Mesothelial cell of epicardium (in vitro differentiated cells): Measurements from ENCODE around the gene SCN4A. TPM values are rescaled to one million over a fixed set of nuclear protein-coding genes. Genes with fewer than 3 reads are reported as not detected.

ENCODE experiments used
- DNase-seq, 2 experiments: peaks; one replicate each; pipeline ENCODE4 v3.0.0; 2021; ENCODE audit warnings: low spot score in 2 of 2; ENCODE audit not compliant: unreplicated experiment in 2 of 2
- H3K27ac Mint-ChIP-seq: 2 replicates; pipeline ENCODE4 v1.8.0; 2021; ENCODE audit warnings: mixed read lengths
- H3K27me3 Mint-ChIP-seq: 2 replicates; pipeline ENCODE4 v1.8.0; 2021; ENCODE audit warnings: low read depth, mixed read lengths
- H3K36me3 Mint-ChIP-seq: 2 replicates; pipeline ENCODE4 v1.8.0; 2021; ENCODE audit warnings: mixed read lengths
- H3K4me1 Mint-ChIP-seq: 2 replicates; pipeline ENCODE4 v1.8.0; 2021; ENCODE audit warnings: mixed read lengths
- H3K4me3 Mint-ChIP-seq: 2 replicates; pipeline ENCODE4 v1.8.0; 2021; ENCODE audit warnings: mild to moderate bottlenecking, moderate library complexity, mixed read lengths
- H3K9me3 Mint-ChIP-seq: 2 replicates; pipeline ENCODE4 v1.8.0; 2021; ENCODE audit warnings: mixed read lengths
- CTCF ChIP-seq: fragments of 200-600 bp; sonication (generic); IDR thresholded peaks from one replicate; pipeline ENCODE4 v1.5.0; 2021; ENCODE audit warnings: antibody characterized with exemption; ENCODE audit not compliant: unreplicated experiment
- total RNA-seq: library from RNA; stranded (reverse); gene quantifications from 3 replicates; pipeline ENCODE4 v1.2.1, GENCODE V29; 2021

Gene SCN4A
- total RNA-seq, 1 donor from 2014 or later, result 0.51 TPM

- no peak for DNase-seq
- TF ChIP-seq CTCF, result no peak
- no peaks in the 10 kb centered on the region for H3K36me3 Mint-ChIP-seq
- peaks cover 26% of the 10 kb centered on the region for H3K27me3 Mint-ChIP-seq
- no peak overlapping the region for H3K4me3 Mint-ChIP-seq
- no peaks in the 10 kb centered on the region for H3K9me3 Mint-ChIP-seq
- no peaks in the 10 kb centered on the region for H3K4me1 Mint-ChIP-seq
- no peak overlapping the region for H3K27ac Mint-ChIP-seq
Observed at GRCh38 chr17:63966646-63967264, 6.0 kb downstream of the SCN4A start.

GRCh38 chr17:63963123-63963522 is 9.6 kb downstream of the SCN4A start:
- no peak for DNase-seq
- Mint-ChIP-seq H3K9me3 (no peaks in the 10 kb centered on the region), H3K27me3 (peaks cover 41% of the 10 kb centered on the region), H3K36me3 (no peaks in the 10 kb centered on the region), H3K4me1 (peaks cover 3% of the 10 kb centered on the region), H3K27ac (no peak overlapping the region), H3K4me3 (no peak overlapping the region)
- TF ChIP-seq CTCF, result no peak

- H3K4me3 Mint-ChIP-seq, result no peak overlapping the region
- peaks cover 38% of the 10 kb centered on the region for H3K27me3 Mint-ChIP-seq
- no peak overlapping the region for H3K27ac Mint-ChIP-seq
- no peaks in the 10 kb centered on the region for H3K9me3 Mint-ChIP-seq
- H3K4me1 Mint-ChIP-seq, result peaks cover 3% of the 10 kb centered on the region
- TF ChIP-seq CTCF, result no peak
- H3K36me3 Mint-ChIP-seq, result no peaks in the 10 kb centered on the region
- no peak for DNase-seq
Observed at GRCh38 chr17:63962298-63962744, 10.4 kb downstream of the SCN4A start.

- Mint-ChIP-seq H3K9me3 (no peaks in the 10 kb centered on the region), H3K4me1 (peaks cover 3% of the 10 kb centered on the region), H3K4me3 (peak overlapping the region; percentile 61), H3K27ac (no peak overlapping the region), H3K27me3 (peaks cover 37% of the 10 kb centered on the region), H3K36me3 (no peaks in the 10 kb centered on the region)
- peak; percentile 55 to 67 for DNase-seq
- TF ChIP-seq CTCF, result no peak
Observed at GRCh38 chr17:63961355-63962212, 11.1 kb downstream of the SCN4A start.

- Mint-ChIP-seq H3K27ac (no peak overlapping the region), H3K36me3 (no peaks in the 10 kb centered on the region), H3K27me3 (peaks cover 38% of the 10 kb centered on the region), H3K9me3 (no peaks in the 10 kb centered on the region), H3K4me1 (peaks cover 3% of the 10 kb centered on the region), H3K4me3 (no peak overlapping the region)
- TF ChIP-seq CTCF, result no peak
- no peak for DNase-seq
Observed at GRCh38 chr17:63960430-63960829, 12.3 kb downstream of the SCN4A start.
